ENCODE measurements around the gene NPEPPS.
A peak's percentile ranks its signal among the peaks of the same experiment; 100 is the strongest.

NPEPPS gene

GRCh38 chr17:47629826-47630225, 98.9 kb downstream of the NPEPPS start:
- DNase-seq (ENCODE audit: low read depth): no peak

- DNase-seq (ENCODE audit: low read depth): no peak
These were observed 99.7 kb downstream of the NPEPPS start for GRCh38 chr17:47630614-47631013.

- no peak for DNase-seq (ENCODE audit: low read depth)
These were observed 102.1 kb downstream of the NPEPPS start for GRCh38 chr17:47632991-47633390.

- no peak for DNase-seq (ENCODE audit: low read depth)
These were observed 103.1 kb downstream of the NPEPPS start for GRCh38 chr17:47633996-47634395.

- DNase-seq (ENCODE audit: low read depth): no peak
These were observed 104.0 kb downstream of the NPEPPS start for GRCh38 chr17:47634870-47635269.

- no peak for DNase-seq (ENCODE audit: low read depth)
These were observed 104.8 kb downstream of the NPEPPS start for GRCh38 chr17:47635734-47636133.

- no peak for DNase-seq (ENCODE audit: low read depth)
These were observed 105.5 kb downstream of the NPEPPS start for GRCh38 chr17:47636273-47637030.

- DNase-seq (ENCODE audit: low read depth): no peak
These were observed 108.0 kb downstream of the NPEPPS start for GRCh38 chr17:47638903-47639302.

- DNase-seq (ENCODE audit: low read depth): no peak
These were observed 109.2 kb downstream of the NPEPPS start for GRCh38 chr17:47640076-47640475.

GRCh38 chr17:47641202-47641601, 110.3 kb downstream of the NPEPPS start:
- DNase-seq (ENCODE audit: low read depth): no peak

GRCh38 chr17:47643116-47643515, 112.2 kb downstream of the NPEPPS start:
- DNase-seq (ENCODE audit: low read depth): no peak

GRCh38 chr17:47644324-47644723, 113.4 kb downstream of the NPEPPS start:
- no peak for DNase-seq (ENCODE audit: low read depth)

- DNase-seq (ENCODE audit: low read depth): peak; percentile 87
These were observed 118.5 kb downstream of the NPEPPS start, which contains the start of gene KPNB1 for GRCh38 chr17:47649153-47649971. Gene KPNB1 (plus strand): TSS chr17:47649919. CDS start chr17:47650245, 326 bp downstream.

GRCh38 chr17:47649972-47650524, 119.1 kb downstream of the NPEPPS start:
- DNase-seq (ENCODE audit: low read depth): no peak

- peak; percentile 80 for DNase-seq (ENCODE audit: low read depth)
These were observed 119.9 kb downstream of the NPEPPS start for GRCh38 chr17:47650525-47651522.

- no peak for DNase-seq (ENCODE audit: low read depth)
These were observed 120.8 kb downstream of the NPEPPS start for GRCh38 chr17:47651704-47652103.

- no peak for DNase-seq (ENCODE audit: low read depth)
These were observed 121.7 kb downstream of the NPEPPS start for GRCh38 chr17:47652570-47652969.

- DNase-seq (ENCODE audit: low read depth): no peak
These were observed 122.5 kb downstream of the NPEPPS start for GRCh38 chr17:47653442-47653841.

GRCh38 chr17:47654991-47655390, 124.1 kb downstream of the NPEPPS start:
- no peak for DNase-seq (ENCODE audit: low read depth)

- DNase-seq (ENCODE audit: low read depth): no peak
These were observed 129.2 kb downstream of the NPEPPS start for GRCh38 chr17:47660064-47660492.

- DNase-seq (ENCODE audit: low read depth): peak; percentile 21
These were observed 133.2 kb downstream of the NPEPPS start for GRCh38 chr17:47663912-47664623.

Measured in stimulated activated CD8-positive, alpha-beta memory T cell treated with anti-CD3 and anti-CD28 coated beads, Interleukin-15, amount 100 ng/mL, for 24 hours (primary cell).